HG03521 (cell line): ENCODE results near the gene SLC9A5.

Source experiments
- ATAC-seq: cut with Tn5 transposase; IDR thresholded peaks from one replicate; pipeline ENCODE4 v1.9.1; 2021; ENCODE audit warnings: mild to moderate bottlenecking, moderate library complexity; ENCODE audit not compliant: unreplicated experiment

Gene SLC9A5

DNA sequence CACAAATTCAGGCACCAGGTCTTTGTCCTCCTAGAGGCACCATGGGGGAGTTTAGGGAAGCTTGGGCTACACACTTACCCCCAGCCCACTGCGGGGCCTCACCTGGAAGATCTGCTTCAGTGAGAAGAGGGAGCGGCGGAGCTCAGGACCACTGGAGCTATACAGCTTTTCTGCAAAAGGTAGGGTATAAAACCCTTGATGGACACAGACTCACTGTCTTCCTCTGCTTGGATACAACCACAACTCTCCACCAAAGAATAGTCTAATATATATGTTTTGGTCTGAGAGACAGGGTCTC is 10.6 kb upstream of the SLC9A5 start:
- no peak for ATAC-seq

DNA sequence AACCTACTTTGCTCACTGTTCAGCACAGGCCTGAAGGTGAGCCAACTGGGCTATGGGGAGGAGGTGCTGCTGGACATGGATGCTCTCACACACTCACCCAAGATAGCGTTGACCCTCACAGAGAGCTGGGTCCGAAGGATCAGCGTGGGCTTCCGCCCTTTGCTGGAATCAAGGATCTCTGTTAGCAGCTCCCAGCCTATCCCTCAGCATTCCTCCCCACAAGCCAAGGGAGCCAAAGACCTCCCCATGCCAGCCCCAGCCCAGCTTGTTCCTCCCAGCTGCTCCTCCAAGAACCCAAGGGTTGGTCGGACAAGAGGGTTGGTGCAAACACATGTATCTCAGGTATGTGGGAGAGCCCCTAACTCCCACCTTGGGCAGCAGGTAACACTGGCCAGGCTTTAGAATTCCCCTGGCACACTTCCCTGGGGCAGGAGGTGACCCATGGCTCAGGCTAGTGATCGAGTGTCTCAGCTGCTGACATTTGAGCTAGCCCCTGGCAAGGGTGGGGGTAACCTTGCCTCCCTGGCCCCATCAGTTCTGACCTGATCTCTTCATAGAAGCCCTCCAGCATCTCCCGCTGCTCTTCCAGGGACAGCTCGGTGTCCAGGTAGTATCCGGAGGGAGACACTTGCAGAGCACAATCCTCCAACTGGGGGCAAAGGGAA is 9.8 kb upstream of the SLC9A5 start:
- ATAC-seq, result no peak

DNA sequence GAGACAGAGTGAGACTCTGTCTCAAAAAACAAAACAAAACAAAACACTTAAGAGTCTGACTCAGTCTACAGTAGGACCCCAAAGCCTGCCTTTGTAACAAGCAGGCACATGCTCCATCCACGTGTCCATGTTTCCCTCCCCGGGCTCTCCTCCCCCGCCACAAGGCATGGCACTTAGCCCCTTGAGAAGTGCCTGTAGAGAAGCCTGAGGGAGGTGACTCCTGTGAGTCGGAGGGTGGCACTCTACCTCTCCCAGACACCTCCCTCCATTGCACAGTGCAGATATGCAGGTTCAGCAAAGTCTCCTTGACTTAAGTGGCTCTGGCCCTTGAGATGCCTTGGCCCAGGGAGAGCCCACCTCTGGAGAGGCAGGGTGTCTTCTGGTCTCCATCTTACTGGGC is 8.3 kb upstream of the SLC9A5 start:
- ATAC-seq, result no peak

DNA sequence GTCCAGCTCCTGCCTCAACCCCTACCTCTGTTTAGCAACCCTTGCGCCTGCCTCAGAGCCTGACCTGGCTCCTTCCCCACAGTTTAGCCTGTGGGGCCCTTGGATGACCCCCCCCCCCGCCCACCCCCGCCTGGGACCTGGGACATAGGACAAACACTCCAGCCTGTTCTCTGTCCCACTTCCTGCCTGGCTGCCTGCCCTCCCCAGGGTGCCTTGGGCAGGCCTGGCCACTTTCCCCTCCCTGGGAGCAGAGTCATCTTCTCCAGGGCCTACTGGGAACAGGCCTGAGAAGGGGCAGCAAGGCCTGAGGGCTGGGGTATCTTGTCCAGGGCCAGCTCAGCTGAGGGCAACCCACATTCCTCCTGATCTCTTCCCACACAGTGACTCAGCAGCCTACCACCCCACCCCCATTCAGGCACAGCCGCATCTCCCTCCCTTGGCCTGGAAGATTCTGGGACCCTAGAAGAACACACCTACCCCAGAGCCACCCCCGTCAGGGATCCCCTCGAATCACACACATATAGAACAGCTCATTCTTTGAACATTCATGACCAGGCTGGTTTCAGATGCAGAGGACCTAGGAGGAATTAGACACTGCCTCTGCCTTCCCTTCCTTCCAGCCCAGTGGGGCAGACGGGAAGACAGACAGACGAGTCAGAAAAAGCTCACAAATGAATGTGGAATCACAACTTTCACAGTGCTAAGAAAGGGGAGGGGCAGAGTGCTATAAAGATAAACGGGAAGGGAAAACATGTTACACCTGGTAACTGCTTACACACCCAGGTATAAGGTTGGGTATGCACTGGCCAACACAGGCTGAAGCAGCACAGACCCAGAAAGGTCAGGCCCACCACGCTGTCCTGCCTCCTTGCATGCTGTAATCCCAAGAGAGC is 7.5 kb upstream of the SLC9A5 start:
- ATAC-seq, result no peak

DNA sequence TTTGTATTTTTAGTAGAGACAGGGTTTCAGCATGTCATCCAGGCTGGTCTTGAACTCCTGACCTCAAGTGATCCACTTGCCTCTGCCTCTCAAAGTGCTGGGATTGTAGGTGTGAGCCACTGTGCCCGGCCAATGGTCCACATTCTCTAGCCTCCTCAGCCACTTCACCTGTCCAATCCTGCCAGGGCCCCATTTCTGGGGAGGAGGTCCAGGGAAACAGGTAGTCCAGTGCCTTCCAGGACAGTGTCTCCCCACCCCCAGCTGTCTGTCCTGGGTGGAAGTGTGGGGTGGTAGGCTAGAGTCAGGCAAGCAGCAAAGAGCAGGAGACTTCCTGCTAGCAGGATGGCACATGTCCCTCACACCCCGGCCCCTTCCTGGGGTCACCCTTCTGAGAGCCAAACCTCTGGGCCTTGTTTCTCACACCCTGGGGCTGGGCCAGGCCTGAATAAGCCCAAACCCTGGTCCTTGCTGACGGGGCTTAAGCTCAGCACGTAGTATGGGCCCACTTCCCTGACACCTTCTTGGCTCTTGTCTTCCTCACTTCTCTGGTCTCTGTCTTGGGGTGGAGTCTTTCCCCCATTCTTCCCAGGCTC is 6.5 kb upstream of the SLC9A5 start:
- ATAC-seq, result no peak

DNA sequence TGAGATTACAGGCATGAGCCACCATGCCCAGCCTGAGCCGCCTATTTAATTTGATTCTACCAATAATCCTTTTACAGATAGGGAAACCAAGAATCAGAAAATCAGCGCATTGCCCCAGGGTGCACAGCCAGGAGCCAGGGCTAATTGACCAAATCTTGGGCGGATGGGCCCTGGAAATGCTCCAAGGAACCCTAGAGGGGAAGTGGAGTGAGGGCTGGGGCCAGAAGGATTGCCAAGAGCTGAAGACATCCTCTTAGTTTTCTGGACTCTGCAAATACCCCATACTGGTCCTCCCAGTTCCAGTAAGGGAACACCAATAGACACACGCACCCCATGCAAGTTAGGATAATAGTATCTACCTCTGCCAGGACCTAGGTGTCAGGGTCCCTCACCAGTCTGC is 5.3 kb upstream of the SLC9A5 start:
- no peak for ATAC-seq

DNA sequence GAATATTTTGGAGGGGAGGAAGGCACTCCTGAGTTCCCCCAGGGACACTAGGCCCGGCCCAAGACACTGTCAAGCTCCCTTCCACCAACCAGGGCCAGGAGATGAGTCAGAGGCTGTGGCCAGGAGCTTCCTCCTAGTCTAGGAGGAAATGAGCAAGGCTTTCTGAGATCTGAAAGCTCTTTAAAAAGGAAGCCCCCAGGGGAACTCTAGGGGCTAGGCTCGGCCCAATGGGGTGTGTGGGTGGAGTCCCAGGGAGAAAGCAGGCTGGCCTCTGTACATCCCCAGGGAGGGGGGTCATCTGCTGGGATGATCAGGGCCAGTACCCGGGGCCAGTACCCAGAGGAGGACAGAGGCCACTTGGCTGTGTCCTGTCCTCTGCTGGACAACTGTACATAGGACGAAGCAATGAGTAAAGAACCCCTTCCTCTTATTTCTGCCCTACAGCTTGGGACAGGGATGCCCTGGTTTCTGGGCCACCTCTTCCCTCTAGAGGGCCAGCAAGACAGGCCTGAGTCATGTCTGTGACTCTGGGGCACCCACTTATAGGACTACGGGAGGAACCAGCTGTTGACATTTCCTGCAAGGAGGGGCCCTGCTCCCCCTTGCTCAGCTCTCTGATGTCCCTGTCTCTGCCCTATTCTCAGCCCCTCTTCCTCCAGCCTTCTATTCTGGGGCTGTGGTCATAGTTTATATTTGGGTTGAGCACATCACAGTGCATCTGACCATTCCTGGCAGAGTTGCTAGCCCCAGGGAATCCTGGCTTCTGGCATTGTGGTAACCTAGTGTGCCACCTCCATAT is 4.2 kb upstream of the SLC9A5 start:
- ATAC-seq, result peak; percentile 36

DNA sequence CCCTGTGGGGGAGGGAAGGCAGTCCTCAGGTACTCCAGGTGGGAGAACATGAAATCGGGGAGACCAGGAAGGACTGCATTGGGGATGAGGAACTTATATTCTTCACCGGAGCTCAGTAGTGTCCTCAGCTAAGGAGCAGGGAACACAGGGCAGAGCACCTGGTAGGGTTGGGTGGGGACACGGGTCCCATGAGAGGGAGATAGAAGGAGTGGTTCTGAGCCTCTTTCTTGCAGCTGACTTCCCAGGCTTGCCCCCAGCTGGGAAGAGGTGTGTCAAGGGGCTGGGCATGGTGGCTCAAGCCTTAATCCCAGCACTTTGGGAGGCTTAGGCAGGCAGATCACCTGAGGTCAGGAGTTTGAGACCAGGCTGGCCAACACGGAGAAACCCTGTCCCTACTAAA is 3.6 kb upstream of the SLC9A5 start:
- ATAC-seq, result no peak

DNA sequence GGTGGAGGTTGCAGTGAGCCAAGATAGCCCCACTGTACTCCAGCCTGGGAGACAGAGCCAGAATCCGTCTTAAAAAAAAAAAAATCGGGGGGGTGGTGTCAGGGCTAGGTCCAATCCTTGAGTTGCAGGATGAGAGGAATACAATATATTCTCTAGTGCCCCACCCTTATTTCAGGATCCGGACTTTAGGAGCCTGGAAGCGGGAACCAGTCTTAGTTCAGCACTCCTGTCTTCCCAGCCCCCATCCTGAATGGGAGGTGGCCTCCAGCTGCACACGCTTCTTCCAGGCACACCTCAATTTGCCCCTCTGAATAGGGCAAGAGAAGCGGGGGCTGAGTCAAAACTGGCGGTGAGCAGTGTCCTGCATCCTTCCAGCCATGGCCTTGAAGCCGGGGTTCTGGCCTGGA is 3.1 kb upstream of the SLC9A5 start:
- ATAC-seq, result no peak

DNA sequence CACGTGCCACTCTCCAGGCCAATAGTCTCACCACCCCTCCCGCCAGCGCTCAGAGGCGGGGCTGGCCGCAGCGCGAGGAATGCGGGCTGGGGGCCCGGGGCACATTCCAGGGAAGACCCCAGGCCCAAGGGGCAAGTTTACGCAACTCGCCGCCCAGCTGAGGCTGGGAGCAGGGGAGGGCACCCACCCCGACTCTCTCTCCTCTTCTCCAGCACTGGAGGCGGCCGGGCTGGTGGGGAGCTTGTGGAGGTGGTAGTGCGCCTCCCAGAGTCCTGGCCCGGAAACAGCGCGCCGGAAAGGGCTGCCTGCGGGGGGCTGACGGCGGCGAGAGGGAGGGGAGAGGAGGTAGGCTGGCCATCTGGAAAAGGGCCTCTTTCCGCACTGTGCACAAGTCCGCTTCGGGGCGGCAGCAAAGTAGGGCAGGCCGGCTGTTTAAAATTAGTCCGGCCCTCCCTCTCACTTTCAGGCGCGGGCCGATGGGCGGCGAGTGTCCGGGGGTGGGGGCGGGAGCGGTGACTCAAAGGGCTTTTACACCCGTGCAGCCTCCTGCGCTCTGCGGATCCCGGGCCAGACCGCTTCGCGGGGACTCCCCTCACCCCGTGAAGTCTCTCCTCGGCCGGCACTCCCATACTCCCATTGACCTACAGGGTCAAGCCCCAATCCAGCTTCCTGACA is 2.6 kb upstream of the SLC9A5 start:
- no peak for ATAC-seq

DNA sequence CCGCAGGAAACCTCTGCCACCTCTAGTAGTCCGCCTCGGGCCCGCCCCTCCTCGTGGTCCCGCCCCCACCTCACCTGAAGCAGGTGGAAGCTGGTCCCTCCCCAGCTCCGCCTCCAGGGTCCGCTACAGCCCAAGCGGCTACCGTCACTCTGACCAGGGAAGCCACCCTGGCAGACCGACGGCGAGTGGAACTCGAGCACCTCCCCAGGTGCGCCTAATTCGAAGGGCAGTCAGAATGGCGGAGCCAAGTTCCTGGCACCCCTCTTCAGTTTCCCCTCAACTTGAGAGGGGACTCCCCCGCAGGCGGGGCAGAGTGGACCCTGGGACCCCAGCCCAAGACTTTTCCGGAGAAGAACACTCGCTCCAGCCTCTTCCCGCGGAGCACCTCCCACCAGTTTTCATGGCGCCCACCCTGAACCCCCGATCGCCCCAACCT is 2.0 kb upstream of the SLC9A5 start:
- no peak for ATAC-seq

DNA sequence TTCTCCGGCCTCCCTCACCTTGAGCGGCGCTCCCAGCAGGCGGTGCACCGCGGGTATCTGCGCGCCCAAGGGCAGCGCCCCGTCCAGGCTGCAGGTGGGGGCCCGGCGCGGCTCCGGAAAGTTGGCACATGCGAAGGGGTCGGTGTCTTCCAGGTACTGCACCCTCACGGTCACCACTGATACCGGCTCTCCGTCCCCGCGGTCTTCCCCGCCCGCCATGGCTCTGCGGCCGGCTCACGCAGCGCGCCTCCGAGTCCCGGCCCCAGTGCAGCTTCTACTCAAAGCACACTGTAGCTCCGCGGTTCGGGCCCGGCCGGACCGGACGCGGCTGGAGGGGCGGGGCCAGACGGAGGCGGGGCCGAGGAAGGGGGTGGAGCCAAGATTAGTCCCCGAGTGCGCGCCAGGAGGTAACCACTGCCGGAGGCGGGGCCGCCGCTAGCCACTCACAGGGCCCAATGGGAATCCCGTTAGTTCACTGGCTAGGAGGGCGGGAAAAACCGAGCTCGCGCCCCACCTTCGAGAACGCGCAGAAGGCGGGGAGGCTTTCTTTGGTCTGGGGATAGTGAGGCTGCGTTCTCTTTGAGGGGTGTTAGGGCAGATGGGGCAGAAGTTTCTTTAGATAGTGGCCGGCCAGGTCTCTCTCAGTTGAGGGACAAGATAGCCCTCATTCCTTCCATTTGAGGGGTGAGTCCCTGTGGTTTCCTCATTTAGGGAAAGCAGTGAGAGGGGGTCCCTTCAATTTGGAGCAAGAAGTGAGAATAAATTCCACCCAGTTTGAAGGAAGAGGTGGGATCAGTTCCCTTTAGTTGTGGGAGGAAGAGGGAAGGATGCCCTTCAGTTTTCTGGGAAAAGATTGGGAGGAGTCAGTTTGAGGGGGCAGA is 1.3 kb upstream of the SLC9A5 start, which contains the start of gene FHOD1:
Gene FHOD1, minus strand, starts transcription at position 290 of the 881 bp plus-strand sequence. Its CDS starts 71 bp downstream, at position 219.
- peak; percentile 55 for ATAC-seq

DNA sequence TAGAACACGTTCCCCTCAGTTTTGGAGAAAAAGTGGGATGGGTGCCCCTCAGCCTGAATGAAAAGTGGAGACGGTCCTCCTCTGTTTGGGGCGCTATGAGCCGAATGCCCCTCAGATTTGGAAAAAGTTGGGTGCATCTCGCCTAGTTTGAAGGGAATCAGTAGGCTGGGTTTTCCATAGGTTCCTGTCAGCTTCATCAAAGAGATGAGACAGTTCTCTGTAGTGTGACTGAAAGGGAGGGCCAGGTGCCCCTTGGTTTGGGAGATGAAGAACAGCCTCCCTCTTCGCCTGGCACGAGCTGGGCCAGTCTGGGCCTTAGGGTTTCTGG is 742 bp upstream of the SLC9A5 start:
- no peak for ATAC-seq

DNA sequence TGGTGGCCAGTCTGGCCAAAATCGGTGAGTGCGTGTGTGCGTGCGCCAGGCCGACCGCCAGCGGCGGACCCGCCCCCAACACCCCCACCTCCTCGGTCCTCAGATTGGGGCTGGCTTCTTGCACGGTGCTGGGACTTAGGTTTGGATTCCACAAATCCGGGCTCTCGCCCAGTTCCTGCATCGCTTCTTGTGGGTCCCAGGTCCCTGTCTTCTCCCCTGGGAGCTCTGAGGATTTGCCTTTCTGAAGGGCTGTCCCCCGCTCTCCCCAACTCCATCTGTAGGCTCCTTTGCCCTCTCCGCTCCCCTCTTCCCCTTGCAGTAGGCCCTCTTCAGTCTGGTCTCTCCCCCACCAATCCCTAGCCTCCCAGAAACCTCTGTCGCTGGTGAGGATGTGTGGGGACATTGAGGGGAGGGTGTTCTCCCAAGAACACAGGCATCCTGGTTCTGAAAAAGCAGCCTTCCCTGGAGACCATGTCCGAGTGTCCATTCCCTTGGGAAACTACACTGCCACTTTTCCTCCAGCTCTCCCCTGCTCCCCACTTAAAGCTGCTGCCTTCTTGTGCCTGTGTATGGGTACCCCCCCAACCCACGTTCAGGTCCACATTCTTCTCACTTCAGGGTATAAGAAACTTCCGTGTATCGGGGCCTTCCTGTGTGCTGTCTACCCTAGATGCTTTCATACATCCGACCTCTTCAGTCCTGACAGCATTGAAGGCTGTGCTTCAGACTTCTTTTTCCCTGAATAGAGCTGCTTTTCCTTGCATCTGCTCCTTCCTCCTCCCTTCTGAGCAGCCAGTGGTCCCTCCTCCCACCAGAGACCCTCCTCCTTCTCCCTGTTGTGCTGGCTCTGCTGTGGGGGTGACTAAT is 632 bp downstream of the SLC9A5 start:
- ATAC-seq, result no peak

DNA sequence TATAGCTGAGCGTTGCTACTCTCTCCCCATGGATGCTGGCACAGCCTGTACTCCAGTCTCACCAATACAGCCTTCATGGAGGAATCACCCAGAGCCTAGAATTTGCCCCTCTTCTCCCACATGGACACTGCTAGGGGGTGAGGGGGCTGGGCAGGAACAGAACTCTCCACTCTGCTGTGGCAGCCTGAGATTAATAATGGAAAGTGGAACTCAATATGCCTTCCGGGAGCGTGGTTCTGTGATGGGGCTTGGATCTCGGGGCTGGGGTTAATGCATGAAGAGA is 1.2 kb downstream of the SLC9A5 start:
- ATAC-seq, result no peak

DNA sequence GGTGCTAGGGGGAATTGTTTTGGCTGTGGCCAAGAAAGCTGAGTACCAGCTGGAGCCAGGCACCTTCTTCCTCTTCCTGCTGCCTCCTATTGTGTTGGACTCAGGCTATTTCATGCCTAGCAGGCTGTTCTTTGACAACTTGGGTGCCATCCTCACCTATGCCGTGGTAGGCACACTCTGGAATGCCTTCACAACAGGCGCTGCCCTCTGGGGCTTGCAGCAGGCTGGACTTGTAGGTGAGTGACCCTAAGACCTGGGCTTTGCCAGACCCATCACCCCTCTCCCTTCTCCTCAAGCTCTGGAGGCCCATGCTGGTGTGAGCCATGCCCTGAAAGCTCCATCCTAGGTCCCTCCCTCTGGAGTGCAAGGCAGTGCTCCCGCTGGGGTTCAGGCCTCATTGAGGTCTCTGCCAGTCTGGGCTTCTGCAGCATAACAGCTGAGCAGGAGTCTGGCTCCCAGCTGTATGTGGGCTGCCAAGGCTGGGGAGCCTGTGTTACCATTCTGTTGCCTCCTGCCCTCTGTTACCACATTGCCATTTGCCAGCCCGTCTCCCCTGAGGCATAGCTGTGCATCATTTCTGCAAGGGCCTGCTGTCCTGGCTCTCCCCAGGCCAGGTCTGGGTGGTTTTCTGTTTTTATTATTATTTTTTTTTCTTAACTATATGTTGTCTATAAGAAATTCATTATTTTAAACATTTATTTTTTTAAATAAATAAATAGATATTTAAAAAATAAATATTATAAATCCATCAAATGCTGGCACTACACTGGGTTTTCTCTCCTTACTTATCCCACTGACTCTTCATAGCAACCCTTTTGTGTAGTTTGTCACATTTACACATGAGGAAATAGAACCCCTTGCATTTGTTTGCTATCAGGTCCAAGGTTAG is 4.1 kb downstream of the SLC9A5 start:
- ATAC-seq, result no peak

DNA sequence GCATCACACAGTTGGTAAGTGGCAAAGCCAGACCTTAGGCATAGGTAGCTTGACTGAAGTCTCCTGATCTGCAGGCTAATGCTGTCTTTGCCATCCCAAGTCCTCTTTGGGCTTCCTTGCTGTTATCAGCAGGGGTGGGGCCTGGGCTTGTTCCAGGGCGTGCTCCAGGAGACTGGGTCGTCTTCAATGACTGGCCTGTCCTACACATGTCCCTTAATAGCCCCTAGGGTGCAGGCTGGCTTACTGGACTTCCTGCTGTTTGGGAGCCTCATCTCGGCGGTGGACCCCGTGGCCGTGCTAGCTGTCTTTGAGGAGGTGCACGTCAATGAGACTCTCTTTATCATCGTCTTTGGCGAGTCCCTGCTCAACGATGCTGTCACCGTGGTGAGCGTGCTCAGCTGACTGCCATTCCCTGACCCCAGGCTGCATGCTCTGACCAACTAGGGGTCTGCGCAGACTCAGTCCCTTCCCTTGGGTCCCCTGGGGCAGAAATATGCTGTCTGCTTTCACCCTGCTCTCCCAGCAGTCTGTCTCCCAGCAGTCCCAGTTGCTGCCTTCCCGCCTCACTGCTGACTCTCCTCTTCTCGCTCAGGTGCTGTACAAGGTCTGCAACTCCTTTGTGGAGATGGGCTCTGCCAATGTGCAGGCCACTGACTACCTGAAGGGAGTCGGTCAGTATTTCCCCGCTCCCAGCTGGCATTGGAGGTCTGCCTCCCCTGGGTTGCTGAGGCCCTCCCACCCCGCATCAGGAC is 6.2 kb downstream of the SLC9A5 start:
- no peak for ATAC-seq
